WTC11 (cell line): Measurements from ENCODE around the gene JMJD8. TPM values are rescaled to one million over a fixed set of nuclear protein-coding genes. Genes with fewer than 3 reads are reported as not detected.
A peak's percentile ranks its signal among the peaks of the same experiment; 100 is the strongest.

Source experiments
- AR ChIP-seq: fragments of 250-450 bp; sonication (Bioruptor Pico); IDR thresholded peaks from 2 replicates; pipeline ENCODE4 v1.9.0; 2021; ENCODE audit warnings: mild to moderate bottlenecking
- CBFB ChIP-seq: sonication (generic); formaldehyde crosslinking; IDR thresholded peaks from 2 replicates; pipeline ENCODE4 v1.8.1; 2022; ENCODE audit warnings: mild to moderate bottlenecking, low read depth, missing genetic modification reagents
- E2F1 ChIP-seq: sonication (generic); formaldehyde crosslinking; IDR thresholded peaks from 2 replicates; pipeline ENCODE4 v1.8.0; 2022; ENCODE audit warnings: mild to moderate bottlenecking, missing genetic modification reagents
- E2F4 ChIP-seq: sonication (generic); formaldehyde crosslinking; IDR thresholded peaks from 2 replicates; pipeline ENCODE4 v1.8.1; 2022; ENCODE audit warnings: low read depth, mild to moderate bottlenecking, moderate library complexity, missing genetic modification reagents, borderline replicate concordance
- FOXJ3 ChIP-seq: sonication (generic); formaldehyde crosslinking; IDR thresholded peaks from 2 replicates; pipeline ENCODE4 v1.9.0; 2021; ENCODE audit warnings: missing genetic modification reagents, mild to moderate bottlenecking, borderline replicate concordance
- FOXP1 ChIP-seq: sonication (generic); formaldehyde crosslinking; IDR thresholded peaks from 2 replicates; pipeline ENCODE4 v1.8.0; 2022; ENCODE audit warnings: missing genetic modification reagents, mild to moderate bottlenecking, moderate library complexity, borderline replicate concordance
- GRHL2 ChIP-seq: fragments of 250-450 bp; sonication (Bioruptor Pico); IDR thresholded peaks from 2 replicates; pipeline ENCODE4 v1.8.0; 2022; ENCODE audit warnings: mild to moderate bottlenecking, moderate library complexity; ENCODE audit not compliant: insufficient replicate concordance, severe bottlenecking
- GTF2I ChIP-seq: fragments of 250-450 bp; sonication (Bioruptor Pico); conservative IDR thresholded peaks from 2 replicates; pipeline ENCODE4 v1.4.0; 2021; ENCODE audit warnings: mild to moderate bottlenecking
- KAT7 ChIP-seq: sonication (generic); formaldehyde crosslinking; IDR thresholded peaks from 2 replicates; pipeline ENCODE4 v1.8.1; 2023; ENCODE audit warnings: missing genetic modification reagents, mild to moderate bottlenecking, borderline replicate concordance
- NFYB ChIP-seq: sonication (generic); formaldehyde crosslinking; conservative IDR thresholded peaks from 2 replicates; pipeline ENCODE4 v1.8.0; 2022; ENCODE audit warnings: low read depth, missing genetic modification reagents
- NR3C1 ChIP-seq: sonication (generic); formaldehyde crosslinking; conservative IDR thresholded peaks from 2 replicates; pipeline ENCODE4 v1.8.1; 2023; ENCODE audit warnings: low read depth, mild to moderate bottlenecking, missing genetic modification reagents
- PREB ChIP-seq: sonication (generic); formaldehyde crosslinking; IDR thresholded peaks from 2 replicates; pipeline ENCODE4 v1.8.1; 2022; ENCODE audit warnings: mild to moderate bottlenecking, missing genetic modification reagents, moderate library complexity, borderline replicate concordance
- PRRX2 ChIP-seq: fragments of 250-450 bp; sonication (Bioruptor Pico); IDR thresholded peaks from 2 replicates; pipeline ENCODE4 v1.8.0; 2021; ENCODE audit warnings: mild to moderate bottlenecking
- RORB ChIP-seq: fragments of 250-450 bp; sonication (Bioruptor Pico); IDR thresholded peaks from 2 replicates; pipeline ENCODE4 v1.9.0; 2021; ENCODE audit warnings: mild to moderate bottlenecking
- STAT6 ChIP-seq: sonication (generic); formaldehyde crosslinking; conservative IDR thresholded peaks from 2 replicates; pipeline ENCODE4 v1.8.1; 2023; ENCODE audit warnings: mild to moderate bottlenecking, low read depth, missing genetic modification reagents, moderate library complexity
- TEAD4 ChIP-seq: sonication (generic); formaldehyde crosslinking; IDR thresholded peaks from 2 replicates; pipeline ENCODE4 v1.8.0; 2022; ENCODE audit warnings: mild to moderate bottlenecking, missing genetic modification reagents
- ZNF219 ChIP-seq: sonication (generic); formaldehyde crosslinking; IDR thresholded peaks from 2 replicates; pipeline ENCODE4 v1.8.0; 2023; ENCODE audit warnings: missing genetic modification reagents, mild to moderate bottlenecking, borderline replicate concordance
- ZNF317 ChIP-seq: sonication (generic); formaldehyde crosslinking; IDR thresholded peaks from 2 replicates; pipeline ENCODE4 v1.8.1; 2023; ENCODE audit warnings: low read depth, mild to moderate bottlenecking, moderate library complexity, missing genetic modification reagents, borderline replicate concordance
- ZNF396 ChIP-seq: fragments of 250-450 bp; sonication (Bioruptor Pico); IDR thresholded peaks from 2 replicates; pipeline ENCODE4 v1.8.0; 2021; ENCODE audit warnings: mild to moderate bottlenecking, moderate library complexity, borderline replicate concordance
- total RNA-seq: library from RNA; stranded (reverse); gene quantifications from 3 replicates; pipeline ENCODE4 v1.2.3, GENCODE V29; 2021
- TF ChIP-seq, protein P1 (sequence below): sonication (generic); formaldehyde crosslinking; IDR thresholded peaks from 2 replicates; pipeline ENCODE4 v1.8.0; 2022; ENCODE audit warnings: mild to moderate bottlenecking, missing genetic modification reagents
- TF ChIP-seq, protein P2 (sequence below): sonication (generic); formaldehyde crosslinking; IDR thresholded peaks from 2 replicates; pipeline ENCODE4 v1.8.1; 2022; ENCODE audit warnings: mild to moderate bottlenecking, moderate library complexity, missing genetic modification reagents
- TF ChIP-seq, protein P3 (sequence below): sonication (generic); formaldehyde crosslinking; IDR thresholded peaks from 2 replicates; pipeline ENCODE4 v1.8.1; 2023; ENCODE audit warnings: mild to moderate bottlenecking, missing genetic modification reagents
- TF ChIP-seq, protein P4 (sequence below): fragments of 250-450 bp; sonication (Bioruptor Pico); IDR thresholded peaks from 2 replicates; pipeline ENCODE4 v2.1.2; 2022; ENCODE audit warnings: mild to moderate bottlenecking, moderate library complexity

The JMJD8 gene
- total RNA-seq, 1 experiment from 2014 or later: 61.2 TPM

DNA sequence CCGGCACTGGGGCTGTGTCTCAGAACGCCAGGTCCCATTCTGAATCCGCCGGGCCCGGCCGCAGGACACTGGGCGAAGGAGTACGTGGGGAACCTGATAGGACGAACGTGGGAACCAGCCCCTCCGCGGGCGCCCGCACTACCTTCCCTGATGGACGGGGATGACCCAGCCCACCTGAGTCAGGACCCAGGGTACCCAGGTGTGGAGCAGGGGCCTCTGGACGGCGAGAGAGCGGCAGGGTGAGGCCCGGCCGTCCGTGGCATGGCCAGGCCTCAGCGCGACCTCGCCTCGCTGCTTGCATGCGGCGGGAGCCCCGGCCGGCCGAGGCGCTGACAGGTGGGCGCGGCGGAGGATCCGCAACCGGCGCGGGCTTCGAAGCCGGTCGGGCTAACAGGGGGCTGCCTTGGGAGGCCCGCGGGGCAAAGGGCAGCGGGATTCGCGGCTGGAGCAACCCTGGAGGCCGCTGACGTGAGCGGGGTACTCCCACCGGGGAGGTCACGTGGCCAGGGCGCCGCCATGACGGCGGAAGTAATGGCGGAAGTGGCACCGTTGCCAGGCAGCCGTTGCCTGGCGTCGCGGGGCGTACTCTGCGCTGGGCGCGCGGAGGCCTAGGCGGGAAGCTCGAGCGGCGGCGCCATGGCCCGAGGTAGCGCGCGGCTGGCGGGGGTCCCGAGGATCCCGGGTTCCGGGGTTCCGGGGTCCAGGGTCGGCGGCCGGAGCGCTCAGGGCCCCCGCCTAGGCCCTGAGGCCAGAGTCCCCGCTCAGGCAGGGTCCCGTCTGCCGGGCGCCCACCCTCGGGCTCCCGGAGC, 35.1 kb downstream of the JMJD8 start, which contains the start of gene WDR90 (continued):
- TF ChIP-seq, protein P1, sequence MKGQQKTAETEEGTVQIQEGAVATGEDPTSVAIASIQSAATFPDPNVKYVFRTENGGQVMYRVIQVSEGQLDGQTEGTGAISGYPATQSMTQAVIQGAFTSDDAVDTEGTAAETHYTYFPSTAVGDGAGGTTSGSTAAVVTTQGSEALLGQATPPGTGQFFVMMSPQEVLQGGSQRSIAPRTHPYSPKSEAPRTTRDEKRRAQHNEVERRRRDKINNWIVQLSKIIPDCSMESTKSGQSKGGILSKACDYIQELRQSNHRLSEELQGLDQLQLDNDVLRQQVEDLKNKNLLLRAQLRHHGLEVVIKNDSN (CRISPR knock-in tag): peak; percentile 98
- TF ChIP-seq TEAD4 (CRISPR knock-in tag) (no peak), NR3C1 (CRISPR knock-in tag) (peak; percentile 94), AR (CRISPR knock-in tag) (peak; percentile 44; the same call in 1 of the 2 replicates), ZNF396 (CRISPR knock-in tag) (no peak), GRHL2 (CRISPR knock-in tag) (no peak), RORB (CRISPR knock-in tag) (no peak), STAT6 (no peak), CBFB (CRISPR knock-in tag) (peak; percentile 91), NFYB (CRISPR knock-in tag) (no peak), ZNF317 (CRISPR knock-in tag) (no peak), E2F4 (CRISPR knock-in tag) (peak; percentile 79; the same call in 1 of the 2 replicates), GTF2I (CRISPR knock-in tag) (no peak), PRRX2 (CRISPR knock-in tag) (no peak), ZNF219 (CRISPR knock-in tag) (no peak), FOXJ3 (CRISPR knock-in tag) (no peak), FOXP1 (peak; percentile 69), E2F1 (no peak), KAT7 (no peak), PREB (CRISPR knock-in tag) (no peak)
- TF ChIP-seq, protein P2, sequence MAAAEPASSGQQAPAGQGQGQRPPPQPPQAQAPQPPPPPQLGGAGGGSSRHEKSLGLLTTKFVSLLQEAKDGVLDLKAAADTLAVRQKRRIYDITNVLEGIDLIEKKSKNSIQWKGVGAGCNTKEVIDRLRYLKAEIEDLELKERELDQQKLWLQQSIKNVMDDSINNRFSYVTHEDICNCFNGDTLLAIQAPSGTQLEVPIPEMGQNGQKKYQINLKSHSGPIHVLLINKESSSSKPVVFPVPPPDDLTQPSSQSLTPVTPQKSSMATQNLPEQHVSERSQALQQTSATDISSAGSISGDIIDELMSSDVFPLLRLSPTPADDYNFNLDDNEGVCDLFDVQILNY (CRISPR knock-in tag): peak; percentile 91; the same call in 1 of the 2 replicates
- TF ChIP-seq, protein P3, sequence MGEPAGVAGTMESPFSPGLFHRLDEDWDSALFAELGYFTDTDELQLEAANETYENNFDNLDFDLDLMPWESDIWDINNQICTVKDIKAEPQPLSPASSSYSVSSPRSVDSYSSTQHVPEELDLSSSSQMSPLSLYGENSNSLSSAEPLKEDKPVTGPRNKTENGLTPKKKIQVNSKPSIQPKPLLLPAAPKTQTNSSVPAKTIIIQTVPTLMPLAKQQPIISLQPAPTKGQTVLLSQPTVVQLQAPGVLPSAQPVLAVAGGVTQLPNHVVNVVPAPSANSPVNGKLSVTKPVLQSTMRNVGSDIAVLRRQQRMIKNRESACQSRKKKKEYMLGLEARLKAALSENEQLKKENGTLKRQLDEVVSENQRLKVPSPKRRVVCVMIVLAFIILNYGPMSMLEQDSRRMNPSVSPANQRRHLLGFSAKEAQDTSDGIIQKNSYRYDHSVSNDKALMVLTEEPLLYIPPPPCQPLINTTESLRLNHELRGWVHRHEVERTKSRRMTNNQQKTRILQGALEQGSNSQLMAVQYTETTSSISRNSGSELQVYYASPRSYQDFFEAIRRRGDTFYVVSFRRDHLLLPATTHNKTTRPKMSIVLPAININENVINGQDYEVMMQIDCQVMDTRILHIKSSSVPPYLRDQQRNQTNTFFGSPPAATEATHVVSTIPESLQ (CRISPR knock-in tag): no peak
- TF ChIP-seq, protein P4, sequence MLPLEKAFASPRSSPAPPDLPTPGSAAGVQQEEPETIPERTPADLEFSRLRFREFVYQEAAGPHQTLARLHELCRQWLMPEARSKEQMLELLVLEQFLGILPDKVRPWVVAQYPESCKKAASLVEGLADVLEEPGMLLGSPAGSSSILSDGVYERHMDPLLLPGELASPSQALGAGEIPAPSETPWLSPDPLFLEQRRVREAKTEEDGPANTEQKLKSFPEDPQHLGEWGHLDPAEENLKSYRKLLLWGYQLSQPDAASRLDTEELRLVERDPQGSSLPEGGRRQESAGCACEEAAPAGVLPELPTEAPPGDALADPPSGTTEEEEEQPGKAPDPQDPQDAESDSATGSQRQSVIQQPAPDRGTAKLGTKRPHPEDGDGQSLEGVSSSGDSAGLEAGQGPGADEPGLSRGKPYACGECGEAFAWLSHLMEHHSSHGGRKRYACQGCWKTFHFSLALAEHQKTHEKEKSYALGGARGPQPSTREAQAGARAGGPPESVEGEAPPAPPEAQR: no peak
